Measurements from ENCODE around the gene HAS3. TPM values are rescaled to one million over a fixed set of nuclear protein-coding genes. Genes with fewer than 3 reads are reported as not detected.

HAS3 gene
- total RNA-seq, 1 experiment from 2014 or later: 6.9 TPM

DNA sequence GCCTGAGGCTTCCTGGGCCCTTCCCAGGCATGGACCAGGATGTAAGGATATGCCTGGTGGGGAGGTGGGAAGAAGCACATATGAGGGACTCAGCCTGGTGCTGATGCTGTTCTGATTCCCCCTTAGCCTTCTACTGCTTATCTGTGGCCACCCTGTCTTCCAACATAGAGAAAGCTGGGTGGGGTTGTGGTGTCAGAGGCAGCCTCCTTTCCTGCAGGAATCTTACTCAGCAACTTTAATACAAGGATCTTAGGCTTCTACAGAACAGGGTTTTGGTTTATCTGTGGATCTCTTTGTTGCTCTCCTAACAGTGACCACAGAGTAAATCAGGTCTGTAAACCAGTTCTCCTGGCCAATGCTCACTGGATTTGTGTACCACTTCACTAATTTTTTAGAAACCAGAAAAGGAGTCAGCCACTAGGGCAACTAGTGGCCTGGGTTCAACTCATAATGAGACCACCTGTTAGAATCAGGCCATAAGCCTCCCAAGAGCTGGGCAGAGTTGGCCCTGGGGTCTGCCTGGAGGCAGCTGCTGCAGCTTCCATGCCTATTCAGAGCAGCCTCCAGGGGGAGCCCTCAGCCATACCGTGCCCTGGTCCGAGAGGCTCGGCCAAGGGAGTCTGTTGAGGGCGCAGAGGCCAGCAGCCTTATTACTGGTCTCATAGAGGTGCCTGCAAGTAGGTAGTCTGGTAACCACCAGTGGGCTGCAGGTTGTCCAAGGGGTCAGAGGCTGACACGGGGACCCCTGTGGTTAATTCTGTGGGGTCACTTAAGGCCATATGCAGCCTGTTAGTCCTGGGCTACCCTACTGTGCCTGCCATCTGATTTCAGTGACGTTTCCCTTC lies 7.1 kb downstream of the HAS3 start:
- intact Hi-C loops (cut with micrococcal nuclease; ENCODE audit: unreplicated experiment) (loop anchor here (10.0 kb wide), 1 partner anchor 258 kb away; no protein-coding TSS in a partner anchor), in situ Hi-C loops (cut with HindIII; ENCODE audit: low pct_unique_long_range_greater_than_20kb, low sequenced_read_pairs) (no loop called here)
- ChIA-PET POLR2A (no interaction called here), CTCF (interaction anchor here (0.6 kb wide), 1 partner anchor 31 kb away, joined by 4 read pairs; no protein-coding TSS in a partner anchor)
- no peak overlapping the region for H3K27ac ChIP-seq (ENCODE audit: low read length)
- no peak overlapping the region for H3K4me3 ChIP-seq (ENCODE audit: low read depth in 2 of 2, low read length in 2 of 2)
- no peaks in the 10 kb centered on the region for H3K36me3 ChIP-seq (ENCODE audit: control insufficient read depth, insufficient read depth, low read length)
- BruUV-seq (replicated peaks): no TSS peak
- no peaks in the 10 kb centered on the region for H3K9me3 ChIP-seq (ENCODE audit: control insufficient read depth, insufficient read depth, low read depth, low read length)
- TF ChIP-seq, protein P1, sequence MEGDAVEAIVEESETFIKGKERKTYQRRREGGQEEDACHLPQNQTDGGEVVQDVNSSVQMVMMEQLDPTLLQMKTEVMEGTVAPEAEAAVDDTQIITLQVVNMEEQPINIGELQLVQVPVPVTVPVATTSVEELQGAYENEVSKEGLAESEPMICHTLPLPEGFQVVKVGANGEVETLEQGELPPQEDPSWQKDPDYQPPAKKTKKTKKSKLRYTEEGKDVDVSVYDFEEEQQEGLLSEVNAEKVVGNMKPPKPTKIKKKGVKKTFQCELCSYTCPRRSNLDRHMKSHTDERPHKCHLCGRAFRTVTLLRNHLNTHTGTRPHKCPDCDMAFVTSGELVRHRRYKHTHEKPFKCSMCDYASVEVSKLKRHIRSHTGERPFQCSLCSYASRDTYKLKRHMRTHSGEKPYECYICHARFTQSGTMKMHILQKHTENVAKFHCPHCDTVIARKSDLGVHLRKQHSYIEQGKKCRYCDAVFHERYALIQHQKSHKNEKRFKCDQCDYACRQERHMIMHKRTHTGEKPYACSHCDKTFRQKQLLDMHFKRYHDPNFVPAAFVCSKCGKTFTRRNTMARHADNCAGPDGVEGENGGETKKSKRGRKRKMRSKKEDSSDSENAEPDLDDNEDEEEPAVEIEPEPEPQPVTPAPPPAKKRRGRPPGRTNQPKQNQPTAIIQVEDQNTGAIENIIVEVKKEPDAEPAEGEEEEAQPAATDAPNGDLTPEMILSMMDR (IDR thresholded peaks at IDR 0.05): peak; percentile 90
- no peak for TF ChIP-seq SIN3A (IDR thresholded peaks at IDR 0.05; ENCODE audit: borderline replicate concordance, insufficient read depth, low read depth, low read length)
- DNase-seq (ENCODE audit: low read depth, low spot score) (no peak), ATAC-seq (peak; percentile 87)
- H3K27me3 ChIP-seq (ENCODE audit: control insufficient read depth, insufficient read depth, low read length): no peaks in the 10 kb centered on the region
- H3K4me1 ChIP-seq (ENCODE audit: control insufficient read depth, insufficient read depth, low read length): peaks cover 11% of the 10 kb centered on the region

DNA sequence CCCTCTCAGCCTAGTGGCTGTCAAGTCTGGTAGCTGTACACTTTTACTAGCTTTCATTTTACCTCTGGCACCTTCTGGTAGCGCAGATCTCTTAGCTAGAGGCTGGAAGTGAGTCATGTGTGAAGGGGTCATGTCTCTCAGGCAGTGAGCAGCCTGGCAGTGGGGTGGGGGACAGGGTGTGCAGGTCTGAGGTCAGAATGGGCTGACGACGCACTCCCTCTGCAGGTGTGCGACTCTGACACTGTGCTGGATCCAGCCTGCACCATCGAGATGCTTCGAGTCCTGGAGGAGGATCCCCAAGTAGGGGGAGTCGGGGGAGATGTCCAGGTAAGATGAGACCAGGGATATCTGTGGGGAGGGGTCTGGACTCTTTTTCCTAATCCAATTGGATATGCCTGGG lies 7.8 kb downstream of the HAS3 start:
- intact Hi-C loops (cut with micrococcal nuclease; ENCODE audit: unreplicated experiment) (loop anchor here (10.0 kb wide), 1 partner anchor 258 kb away; no protein-coding TSS in a partner anchor), in situ Hi-C loops (cut with HindIII; ENCODE audit: low pct_unique_long_range_greater_than_20kb, low sequenced_read_pairs) (no loop called here)
- DNase-seq (ENCODE audit: low read depth, low spot score): no peak
- TF ChIP-seq TCF7L2 (IDR thresholded peaks at IDR 0.05; ENCODE audit: low read depth, low read length): no peak
- TF ChIP-seq POLR2AphosphoS5 (IDR thresholded peaks at IDR 0.05; ENCODE audit: low read depth, low read length): no peak
- TF ChIP-seq, protein P1 (IDR thresholded peaks at IDR 0.05): no peak
- TF ChIP-seq SIN3A (IDR thresholded peaks at IDR 0.05; ENCODE audit: borderline replicate concordance, insufficient read depth, low read depth, low read length): no peak
- TF ChIP-seq, protein P2, sequence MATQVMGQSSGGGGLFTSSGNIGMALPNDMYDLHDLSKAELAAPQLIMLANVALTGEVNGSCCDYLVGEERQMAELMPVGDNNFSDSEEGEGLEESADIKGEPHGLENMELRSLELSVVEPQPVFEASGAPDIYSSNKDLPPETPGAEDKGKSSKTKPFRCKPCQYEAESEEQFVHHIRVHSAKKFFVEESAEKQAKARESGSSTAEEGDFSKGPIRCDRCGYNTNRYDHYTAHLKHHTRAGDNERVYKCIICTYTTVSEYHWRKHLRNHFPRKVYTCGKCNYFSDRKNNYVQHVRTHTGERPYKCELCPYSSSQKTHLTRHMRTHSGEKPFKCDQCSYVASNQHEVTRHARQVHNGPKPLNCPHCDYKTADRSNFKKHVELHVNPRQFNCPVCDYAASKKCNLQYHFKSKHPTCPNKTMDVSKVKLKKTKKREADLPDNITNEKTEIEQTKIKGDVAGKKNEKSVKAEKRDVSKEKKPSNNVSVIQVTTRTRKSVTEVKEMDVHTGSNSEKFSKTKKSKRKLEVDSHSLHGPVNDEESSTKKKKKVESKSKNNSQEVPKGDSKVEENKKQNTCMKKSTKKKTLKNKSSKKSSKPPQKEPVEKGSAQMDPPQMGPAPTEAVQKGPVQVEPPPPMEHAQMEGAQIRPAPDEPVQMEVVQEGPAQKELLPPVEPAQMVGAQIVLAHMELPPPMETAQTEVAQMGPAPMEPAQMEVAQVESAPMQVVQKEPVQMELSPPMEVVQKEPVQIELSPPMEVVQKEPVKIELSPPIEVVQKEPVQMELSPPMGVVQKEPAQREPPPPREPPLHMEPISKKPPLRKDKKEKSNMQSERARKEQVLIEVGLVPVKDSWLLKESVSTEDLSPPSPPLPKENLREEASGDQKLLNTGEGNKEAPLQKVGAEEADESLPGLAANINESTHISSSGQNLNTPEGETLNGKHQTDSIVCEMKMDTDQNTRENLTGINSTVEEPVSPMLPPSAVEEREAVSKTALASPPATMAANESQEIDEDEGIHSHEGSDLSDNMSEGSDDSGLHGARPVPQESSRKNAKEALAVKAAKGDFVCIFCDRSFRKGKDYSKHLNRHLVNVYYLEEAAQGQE (IDR thresholded peaks at IDR 0.05; ENCODE audit: insufficient read depth in 1 of 2, low read depth in 2 of 2, low read length in 1 of 2): no peak
- no peak overlapping the region for H3K4me3 ChIP-seq (ENCODE audit: low read depth in 2 of 2, low read length in 2 of 2)
- no TSS peak for BruUV-seq (replicated peaks)
- H3K27ac ChIP-seq (ENCODE audit: low read length): no peak overlapping the region
- ATAC-seq: 0 out of 2 replicates have a peak, but pooled peaks have one; percentile 4
- POLR2A ChIA-PET: no interaction called here
- CTCF ChIA-PET: interaction anchor here (0.7 kb wide), 1 partner anchor 205 kb away, joined by 3 read pairs; no protein-coding TSS in a partner anchor
- no peaks in the 10 kb centered on the region for H3K27me3 ChIP-seq (ENCODE audit: control insufficient read depth, insufficient read depth, low read length)
- peaks cover 7% of the 10 kb centered on the region for H3K4me1 ChIP-seq (ENCODE audit: control insufficient read depth, insufficient read depth, low read length)
- no peaks in the 10 kb centered on the region for H3K36me3 ChIP-seq (ENCODE audit: control insufficient read depth, insufficient read depth, low read length)
- H3K9me3 ChIP-seq (ENCODE audit: control insufficient read depth, insufficient read depth, low read depth, low read length): no peaks in the 10 kb centered on the region
